ENCODE data around the gene SNAI3. TPM values are rescaled to one million over a fixed set of nuclear protein-coding genes. Genes with fewer than 3 reads are reported as not detected.

The SNAI3 gene
- 0.79 and 2.9 TPM in 2 replicates for total RNA-seq (2011; cell fraction: chromatin; rRNA removed; ENCODE audit: low replicate concordance)
- 3.2 and 3.7 TPM in 2 replicates for total RNA-seq (2011; cell fraction: nucleolus; rRNA removed)
- 0.95 and 1.1 TPM in 2 replicates for total RNA-seq (2011; cell fraction: nucleoplasm; rRNA removed)
- 2.7 and 4.1 TPM in 2 replicates for total RNA-seq (2014; rRNA removed)
- 0.15 and 0.19 TPM in 2 replicates for total RNA-seq (2014; rRNA removed; fragmentation: Illumina TruSeq; extraction: Trizol)
- total RNA-seq (2015; rRNA removed; fragmentation: Illumina TruSeq; extraction: Trizol) = 0.72 and 0.87 TPM in 2 replicates
- 2.5 and 3.1 TPM in 2 replicates for total RNA-seq (2021)
- polyA plus RNA-seq (2011; rRNA removed) = 0.88 and 3.0 TPM in 2 replicates
- polyA plus RNA-seq (2011; cell fraction: cytosol; rRNA removed) = 3.2 and 5.5 TPM in 2 replicates
- 2.9 and 3.8 TPM in 2 replicates for polyA plus RNA-seq (2011; cell fraction: nucleus; rRNA removed)
- polyA plus RNA-seq (2012) = 0.95 and 1.2 TPM in 2 replicates
- polyA plus RNA-seq (2014; fragmentation: Illumina TruSeq; extraction: Trizol) = 0.70 and 1.9 TPM in 2 replicates
- under 1 TPM in 1 of 2 experiments, not detected in 1; 0.04 TPM for polyA plus RNA-seq (2014; fragmentation: Nextera tagmentation; extraction: Ambion mirVana)
- polyA plus RNA-seq (2014; rRNA removed) = 1.5 and 2.1 TPM in 2 replicates
- polyA minus RNA-seq (2011; rRNA and poly(A)+ RNA removed) = 0.42 and 0.87 TPM in 2 replicates
- 1.9 and 3.5 TPM in 2 replicates for polyA minus RNA-seq (2011; cell fraction: cytosol; rRNA and poly(A)+ RNA removed)
- polyA minus RNA-seq (2011; cell fraction: nucleus; rRNA and poly(A)+ RNA removed) = 1.5 and 2.3 TPM in 2 replicates
- Bru-seq, nascent RNA = percentile 45 among the genes with signal in this experiment
- percentile 36 among the genes with signal in this experiment for BruChase-seq, experiment 1, labeled RNA remaining after a 2-hour chase
- BruChase-seq, experiment 2, labeled RNA remaining after a 6-hour chase = percentile 40 among the genes with signal in this experiment
- long read RNA-seq, experiment 1, partial matches to known transcripts = 16 of 29 reads
- long read RNA-seq, experiment 1, other reads (novel, unspliced or antisense) = 11 of 29 reads
- long read RNA-seq, experiment 2, partial matches to known transcripts = 3 of 6 reads
- long read RNA-seq, experiment 2, other reads (novel, unspliced or antisense) = 0 of 6 reads
- long read RNA-seq, experiment 3, transcript SNAI3-201 (3 exons, 1,732 nt) = major isoform, 5 of 5 reads
- long read RNA-seq, experiment 3, partial matches to known transcripts = 0 of 5 reads
- long read RNA-seq, experiment 3, other reads (novel, unspliced or antisense) = 0 of 5 reads

GRCh38 chr16:88686439-88687253 lies at the start of gene SNAI3:
TSS of gene SNAI3 (minus strand) at chr16:88686507. CDS start at chr16:88686406, 101 bp downstream.
- DNase-seq (ENCODE audit: extremely low read depth in 1 of 4, low spot score in 3 of 4) (peak; percentile 97 to 98 (median 98)), ATAC-seq (peak; percentile 94), FAIRE-seq (peak; percentile 76)
- POLR2A ChIA-PET = interaction anchor here (0.6 to 2.1 kb wide), 11 partner anchors 17 to 141 kb away, joined by 3 to 9 read pairs (median 5); partner anchors contain the start of genes MVD and ZC3H18
- Histone ChIP-seq H2AFZ (ENCODE audit: low read depth, low read length) (peak within 1 kb of the TSS; percentile 88), H3K27me3 (ENCODE audit: control insufficient read depth in 2 of 2, insufficient read depth in 2 of 2, low read length in 2 of 2) (no peaks in the 10 kb centered on the region), H3K27ac (ENCODE audit: extremely low read depth, low read depth, low read length) (peak within 1 kb of the TSS; percentile 44; the same call in 2 of the 3 replicates), H4K20me1 (replicated peaks; ENCODE audit: control insufficient read depth, insufficient read depth, low read length) (no peaks in the 10 kb centered on the region; the same call in 1 of the 2 replicates), H3K9me1 (ENCODE audit: control insufficient read depth, insufficient read depth, low read length) (no peaks in the 10 kb centered on the region), H3K79me2 (ENCODE audit: control insufficient read depth, insufficient read depth, low read length) (no peaks in the 10 kb centered on the region; the same call in 2 of the 3 replicates), H3K4me2 (ENCODE audit: insufficient read depth, low read length) (peak within 1 kb of the TSS; percentile 75), H3K4me1 (replicated peaks in 1 of 2; ENCODE audit: control insufficient read depth in 2 of 2, insufficient read depth in 2 of 2, low read length in 2 of 2) (peaks cover 38 to 75% of the 10 kb centered on the region in 2 experiments), H3K9me3 (replicated peaks; ENCODE audit: control insufficient read depth, insufficient read depth, low read depth, low read length) (no peaks in the 10 kb centered on the region), H3K4me3 (peak within 1 kb of the TSS; percentile 60), H3K9ac (ENCODE audit: insufficient read depth in 1 of 2, low read depth in 2 of 2, low read length in 2 of 2) (peak within 1 kb of the TSS; percentile 44 to 90; a peak in 3 of 4 replicates), H3K36me3 (ENCODE audit: control insufficient read depth, insufficient read depth, low read length) (no peaks in the 10 kb centered on the region)
- in situ Hi-C loops (cut with MboI) = no loop called here
- CTCF ChIA-PET (ENCODE audit: low intra/inter-chr PET ratio) = no interaction called here
- intact Hi-C loops (cut with micrococcal nuclease) = loop anchor here (2.0 to 5.0 kb wide), 3 partner anchors 24 to 86 kb away; partner anchors contain the start of gene MVD
- 8% methylated on average over 26 of the region's 65 CpGs for WGBS (ENCODE audit: insufficient coverage, low coverage, missing lambda C conversion rate)
- BruUV-seq (replicated peaks) = TSS peak; percentile 99
- no peak for TF ChIP-seq DACH1 (IDR thresholded peaks at IDR 0.05; ENCODE audit: partially characterized antibody)
- TF ChIP-seq FOXK1 (CRISPR knock-in tag; IDR thresholded peaks at IDR 0.05; ENCODE audit: borderline replicate concordance) = no peak
- no peak for TF ChIP-seq TFAM (CRISPR knock-in tag; conservative IDR thresholded peaks at IDR 0.05)
- peak; percentile 53 for TF ChIP-seq ZFX (CRISPR knock-in tag; IDR thresholded peaks at IDR 0.05)
- no peak for TF ChIP-seq ZSCAN32 (CRISPR knock-in tag; IDR thresholded peaks at IDR 0.05)
- TF ChIP-seq NCOA6 (IDR thresholded peaks at IDR 0.05) = no peak
- 0 out of 4 replicates have a peak, but pooled peaks of 1 of the 2 experiments have one; percentile 26 for TF ChIP-seq FOXK2 (conservative IDR thresholded peaks at IDR 0.05 in 1 of 2, IDR thresholded peaks at IDR 0.05 in 1 of 2; ENCODE audit: low read depth in 2 of 2)
- 0 out of 2 replicates have a peak, but pooled peaks have one; percentile 29 for TF ChIP-seq HMGXB4 (CRISPR knock-in tag; IDR thresholded peaks at IDR 0.05)
- TF ChIP-seq, protein P1, sequence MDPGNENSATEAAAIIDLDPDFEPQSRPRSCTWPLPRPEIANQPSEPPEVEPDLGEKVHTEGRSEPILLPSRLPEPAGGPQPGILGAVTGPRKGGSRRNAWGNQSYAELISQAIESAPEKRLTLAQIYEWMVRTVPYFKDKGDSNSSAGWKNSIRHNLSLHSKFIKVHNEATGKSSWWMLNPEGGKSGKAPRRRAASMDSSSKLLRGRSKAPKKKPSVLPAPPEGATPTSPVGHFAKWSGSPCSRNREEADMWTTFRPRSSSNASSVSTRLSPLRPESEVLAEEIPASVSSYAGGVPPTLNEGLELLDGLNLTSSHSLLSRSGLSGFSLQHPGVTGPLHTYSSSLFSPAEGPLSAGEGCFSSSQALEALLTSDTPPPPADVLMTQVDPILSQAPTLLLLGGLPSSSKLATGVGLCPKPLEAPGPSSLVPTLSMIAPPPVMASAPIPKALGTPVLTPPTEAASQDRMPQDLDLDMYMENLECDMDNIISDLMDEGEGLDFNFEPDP (CRISPR knock-in tag; IDR thresholded peaks at IDR 0.05) = 0 out of 2 replicates have a peak, but pooled peaks have one; percentile 45
- TF ChIP-seq ZNF324 (CRISPR knock-in tag; IDR thresholded peaks at IDR 0.05) = no peak
- TF ChIP-seq NEUROD1 (IDR thresholded peaks at IDR 0.05; ENCODE audit: borderline replicate concordance, low read depth, low read length, partially characterized antibody) = no peak
- peak; percentile 12 to 42; a peak in 1 of 4 replicates for TF ChIP-seq SIN3A (IDR thresholded peaks at IDR 0.05; ENCODE audit: borderline replicate concordance in 2 of 2, control insufficient read depth in 1 of 2, low read depth in 2 of 2, low read length in 2 of 2)

Measured in K562 (cell line).